Gastrocnemius medialis (tissue), 4 donors: ENCODE results near the gene CD248. TPM values are rescaled to one million over a fixed set of nuclear protein-coding genes. Genes with fewer than 3 reads are reported as not detected.

Experiments used
- ATAC-seq, 2 donors: fragments of 150-250 bp; one replicate each; pipeline ENCODE4 v1.9.1; 2016
- DNase-seq, 2 donors: peaks; one replicate each; pipeline ENCODE4 v3.0.0-alpha.2; 2019
- H3K27ac ChIP-seq, 4 donors: fragments of 200-600 bp; sonication (generic); 1 replicate in 1 of 4; 2 replicates in 3 of 4; pipeline ENCODE4 v1.5.1; 2016 to 2018; ENCODE audit warnings: mild to moderate bottlenecking in 2 of 4, moderate library complexity in 1 of 4
- H3K27me3 ChIP-seq, 3 donors: fragments of 200-600 bp; sonication (generic) in 2 of 3; 1 replicate in 1 of 3; 2 replicates in 2 of 3; pipeline versions ENCODE4 v1.5.1 to v1.6.0; 2016 to 2019; ENCODE audit warnings: mild to moderate bottlenecking in 1 of 3, moderate library complexity in 1 of 3
- H3K36me3 ChIP-seq, 2 donors: fragments of 200-600 bp; sonication (generic) in 1 of 2; one replicate each; pipeline ENCODE4 v1.5.1; 2017 to 2018
- H3K4me1 ChIP-seq, 2 donors: fragments of 200-600 bp; sonication (generic) in 1 of 2; one replicate each; pipeline ENCODE4 v1.5.1; 2016 to 2017; ENCODE audit warnings: mild to moderate bottlenecking in 2 of 2
- H3K4me3 ChIP-seq, 4 donors: fragments of 200-600 bp; sonication (generic) in 3 of 4; 1 replicate in 1 of 4; 2 replicates in 3 of 4; pipeline ENCODE4 v1.5.1; 2016 to 2019; ENCODE audit warnings: mild to moderate bottlenecking in 2 of 4
- H3K9me3 ChIP-seq, 3 donors: fragments of 200-600 bp; sonication (generic) in 2 of 3; 1 replicate in 1 of 3; 2 replicates in 2 of 3; pipeline ENCODE4 v1.5.1; 2016 to 2019
- CTCF ChIP-seq, 5 experiments: fragments of 450-650 bp in 3 of 5; fragments of 200-600 bp in 2 of 5; sonication (generic) in 2 of 5; IDR thresholded peaks in 4 of 5; conservative IDR thresholded peaks in 1 of 5; 1 replicate in 4 of 5; 2 replicates in 1 of 5; pipeline ENCODE4 v1.5.1; 2016 to 2019; ENCODE audit warnings: antibody characterized with exemption in 5 of 5, mild to moderate bottlenecking in 3 of 5, moderate library complexity in 3 of 5
- POLR2A ChIP-seq, 2 donors: fragments of 450-650 bp; IDR thresholded peaks; one replicate each; pipeline ENCODE4 v1.6.1; 2017; ENCODE audit warnings: antibody characterized with exemption in 2 of 2, mild to moderate bottlenecking in 2 of 2, moderate library complexity in 2 of 2
- in situ Hi-C, 4 donors: fragments of 200-750 bp; cut with MboI; loops; one replicate each; pipeline versions ENCODE4 v1.15.0 to v1.8.0; 2017; ENCODE audit warnings: low sequenced_read_pairs in 4 of 4
- intact Hi-C: fragments of 100-400 bp; cut with DNase I; formaldehyde crosslinking; loops from one replicate; pipeline ENCODE4 v1.15.1; 2023; ENCODE audit warnings: low total_unique reads
- total RNA-seq, 4 donors: library from RNA; depleted of rRNA; stranded (reverse); fragments of >200 nt; gene quantifications; one replicate each; pipeline versions ENCODE4 v1.1.0 to v1.2.3, GENCODE V29; 2016

The CD248 gene
- total RNA-seq, 4 donors from 2014 or later = 0.46 to 4.6 (median 2.8) TPM

GRCh38 chr11:66335531-66336233 lies 18.8 kb upstream of the CD248 start:
- Histone ChIP-seq H3K27me3 (no peaks in the 10 kb centered on the region), H3K4me1 (peaks cover 25 to 26% of the 10 kb centered on the region in 2 donors), H3K27ac (peak overlapping the region; percentile 74 to 79 (median 76)), H3K36me3 (peaks cover 0 to 25% of the 10 kb centered on the region in 2 donors), H3K9me3 (no peaks in the 10 kb centered on the region), H3K4me3 (peak overlapping the region; percentile 57 to 65 (median 60))
- in situ Hi-C loops = no loop called here
- ATAC-seq (peak; percentile 21 to 52), DNase-seq (peak in 1 of 2 donors; percentile 63)
- intact Hi-C loops = loop anchor here (5.0 kb wide), 1 partner anchor 68 kb away; the partner anchor contains the start of gene RAB1B
- TF ChIP-seq POLR2A (IDR thresholded peaks at IDR 0.05) (no peak), CTCF (IDR thresholded peaks at IDR 0.05 in 4 of 5, conservative IDR thresholded peaks at IDR 0.05 in 1 of 5) (no peak)

- Histone ChIP-seq H3K4me1 (peaks cover 25 to 26% of the 10 kb centered on the region in 2 donors), H3K36me3 (peaks cover 0 to 16% of the 10 kb centered on the region in 2 donors), H3K9me3 (no peaks in the 10 kb centered on the region), H3K4me3 (peak overlapping the region in 2 of 4 donors; percentile 57 to 65), H3K27me3 (no peaks in the 10 kb centered on the region), H3K27ac (peak overlapping the region in 2 of 4 donors; percentile 75 to 79)
- no peak for ATAC-seq
- in situ Hi-C loops (no loop called here), intact Hi-C loops (loop anchor here (5.0 kb wide), 1 partner anchor 68 kb away; the partner anchor contains the start of gene RAB1B)
- TF ChIP-seq CTCF (IDR thresholded peaks at IDR 0.05 in 4 of 5, conservative IDR thresholded peaks at IDR 0.05 in 1 of 5) = no peak
- no peak for TF ChIP-seq POLR2A (IDR thresholded peaks at IDR 0.05)
- no peak for DNase-seq
Measured at GRCh38 chr11:66334605-66335442, 18.0 kb upstream of the CD248 start.

GRCh38 chr11:66333896-66334604 lies 17.2 kb upstream of the CD248 start:
- in situ Hi-C loops = no loop called here
- Histone ChIP-seq H3K27ac (no peak overlapping the region), H3K9me3 (no peaks in the 10 kb centered on the region), H3K36me3 (peaks cover 0 to 8% of the 10 kb centered on the region in 2 donors), H3K4me1 (peaks cover 25 to 26% of the 10 kb centered on the region in 2 donors), H3K4me3 (no peak overlapping the region), H3K27me3 (no peaks in the 10 kb centered on the region)
- DNase-seq = no peak
- no peak for ATAC-seq
- intact Hi-C loops = no loop called here
- no peak for TF ChIP-seq POLR2A (IDR thresholded peaks at IDR 0.05)
- TF ChIP-seq CTCF (IDR thresholded peaks at IDR 0.05 in 4 of 5, conservative IDR thresholded peaks at IDR 0.05 in 1 of 5) = no peak

- ATAC-seq = no peak
- H3K4me1 ChIP-seq = peaks cover 31 to 33% of the 10 kb centered on the region in 2 donors
- intact Hi-C loops = no loop called here
- no peaks in the 10 kb centered on the region for H3K9me3 ChIP-seq
- DNase-seq = no peak
- in situ Hi-C loops = no loop called here
- TF ChIP-seq CTCF (IDR thresholded peaks at IDR 0.05 in 4 of 5, conservative IDR thresholded peaks at IDR 0.05 in 1 of 5) (no peak), POLR2A (IDR thresholded peaks at IDR 0.05) (no peak)
- H3K27ac ChIP-seq = no peak overlapping the region
- H3K27me3 ChIP-seq = no peaks in the 10 kb centered on the region
- no peak overlapping the region for H3K4me3 ChIP-seq
- H3K36me3 ChIP-seq = peaks cover 0 to 1% of the 10 kb centered on the region in 2 donors
Measured at GRCh38 chr11:66333220-66333877, 16.5 kb upstream of the CD248 start.
